Amygdala (tissue), 56 donors: Measurements from ENCODE around the gene DNAJC18.
"Not testable (repeated sequence)": the region's sequence is repeated elsewhere in the genome, so short reads cannot be mapped to it uniquely, and the experiment has no call there.

Source experiments
- DNase-seq, 56 donors: peaks; one replicate each; lab custom pipeline; 2025; lab: John Stamatoyannopoulos, UW

DNAJC18 gene

DNA sequence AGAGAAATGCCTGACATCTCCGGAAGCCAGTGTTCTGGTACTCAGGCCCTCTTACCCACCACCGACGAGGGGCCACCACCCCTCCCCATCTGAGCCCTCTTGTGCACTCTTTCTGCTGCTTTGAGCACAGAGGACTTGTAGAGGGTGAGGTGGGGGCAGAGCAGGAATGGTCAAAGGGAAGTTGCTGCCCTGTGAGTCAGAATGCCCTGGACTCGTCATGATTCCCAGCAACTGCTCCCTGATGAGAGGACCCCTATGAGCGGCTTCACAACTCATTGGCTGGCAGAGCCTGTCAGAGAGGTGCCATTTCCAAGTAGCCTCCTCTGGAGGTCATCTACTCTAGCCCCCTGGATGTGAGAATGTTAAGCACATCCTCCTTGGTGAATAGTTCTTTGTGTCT lies 22.4 kb upstream of the DNAJC18 start:
- no peak for DNase-seq

DNA sequence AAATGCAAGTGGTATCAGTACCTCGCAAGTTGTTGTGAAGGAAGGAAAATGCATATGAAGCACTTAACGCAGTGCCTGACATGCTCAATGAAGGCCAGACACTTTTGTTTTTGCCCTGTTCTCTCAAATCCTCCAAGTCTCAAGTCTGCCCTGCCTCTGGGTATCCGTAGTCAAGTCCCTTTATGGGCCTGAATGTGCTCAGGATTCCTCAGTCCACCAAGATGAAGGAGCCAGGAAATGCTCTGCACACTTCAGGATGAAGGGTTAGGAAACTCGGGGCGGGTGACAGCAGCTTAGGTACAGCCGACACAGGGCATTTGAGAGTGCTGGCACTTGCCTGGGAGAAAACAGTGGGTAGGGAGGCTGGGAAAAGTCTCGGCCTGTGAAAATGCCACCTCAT lies 21.9 kb upstream of the DNAJC18 start:
- DNase-seq, result no peak

DNA sequence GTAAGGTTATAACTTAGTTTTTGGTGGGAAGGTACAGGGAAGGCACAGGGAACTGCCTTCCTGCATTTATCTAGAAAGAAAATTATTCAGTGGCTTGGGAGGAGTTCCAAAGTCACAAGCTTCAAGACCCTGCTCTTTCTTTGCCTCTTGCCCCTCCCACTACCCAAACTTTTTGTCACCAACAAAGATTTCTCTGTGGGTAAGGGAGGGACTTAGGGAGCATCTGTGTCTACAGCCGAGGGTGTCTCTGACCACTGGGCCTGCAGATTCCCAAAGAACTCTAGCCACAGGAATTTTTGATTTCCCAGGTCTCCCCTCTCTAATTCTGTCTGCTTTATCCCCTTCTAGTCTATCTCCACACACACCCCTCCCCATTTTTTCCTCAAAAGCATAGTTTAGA lies 21.1 kb upstream of the DNAJC18 start:
- DNase-seq, result no peak

DNA sequence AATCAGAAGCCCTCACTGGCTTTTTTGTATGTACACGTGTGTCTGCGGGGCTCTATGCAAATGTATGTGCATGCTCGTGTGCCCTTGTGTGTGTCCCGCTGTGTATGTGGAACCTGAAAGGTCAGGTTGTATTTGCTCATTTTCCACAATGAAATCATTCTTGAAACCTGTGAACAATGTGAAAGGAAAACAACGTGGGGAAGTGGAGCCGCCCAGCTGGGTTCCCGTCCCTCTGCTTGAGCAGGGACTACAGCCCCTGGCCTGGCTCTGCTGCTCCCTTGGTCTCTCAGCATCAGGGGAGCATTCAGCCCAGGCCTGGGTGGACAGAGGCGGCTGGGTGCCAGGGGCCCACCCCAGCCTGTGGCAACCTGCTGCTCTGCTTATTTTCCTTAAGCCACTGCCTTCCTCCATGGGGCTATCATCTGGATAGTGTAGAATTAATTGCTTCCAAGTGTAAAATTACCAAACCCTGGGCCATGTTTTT lies 20.2 kb upstream of the DNAJC18 start:
- DNase-seq, result no peak

DNA sequence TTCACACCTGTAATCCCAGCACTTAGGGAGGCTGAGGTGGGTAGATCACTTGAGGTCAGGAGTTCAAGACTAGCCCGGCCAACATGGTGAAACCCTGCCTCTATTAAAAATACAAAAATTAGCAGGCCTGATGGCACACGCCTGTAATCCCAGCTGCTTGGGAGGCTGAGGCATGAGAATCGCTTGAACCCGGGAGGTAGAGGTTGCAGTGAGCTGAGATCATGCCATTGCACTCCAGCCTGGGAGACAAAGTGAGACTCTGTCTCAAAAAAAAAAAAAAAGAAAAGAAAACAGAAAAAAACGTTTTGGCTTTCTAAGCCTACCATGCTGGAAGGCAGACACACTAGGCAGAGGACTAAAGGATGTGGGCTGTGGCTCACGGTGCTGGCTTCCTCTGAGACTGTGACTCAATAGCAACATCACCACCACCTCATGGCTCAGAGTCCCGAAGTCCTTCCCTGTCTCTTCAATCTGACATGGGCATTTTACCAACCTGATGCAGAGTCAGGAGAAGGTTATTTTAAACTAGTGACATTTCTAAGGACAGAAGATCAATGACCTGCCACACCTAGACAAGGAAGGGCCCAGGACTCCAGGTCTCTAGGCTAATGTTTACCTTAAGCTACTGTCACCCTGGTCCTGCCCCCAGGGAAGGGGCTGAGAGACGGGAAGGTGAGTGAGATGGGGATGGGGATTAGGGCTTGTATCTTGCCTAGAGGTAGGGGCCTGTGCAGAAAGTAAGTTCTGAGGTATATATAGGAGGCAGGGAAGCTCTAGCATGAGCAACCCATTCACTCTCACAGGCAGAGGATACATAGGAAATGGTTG lies 19.5 kb upstream of the DNAJC18 start:
- DNase-seq, result no peak

DNA sequence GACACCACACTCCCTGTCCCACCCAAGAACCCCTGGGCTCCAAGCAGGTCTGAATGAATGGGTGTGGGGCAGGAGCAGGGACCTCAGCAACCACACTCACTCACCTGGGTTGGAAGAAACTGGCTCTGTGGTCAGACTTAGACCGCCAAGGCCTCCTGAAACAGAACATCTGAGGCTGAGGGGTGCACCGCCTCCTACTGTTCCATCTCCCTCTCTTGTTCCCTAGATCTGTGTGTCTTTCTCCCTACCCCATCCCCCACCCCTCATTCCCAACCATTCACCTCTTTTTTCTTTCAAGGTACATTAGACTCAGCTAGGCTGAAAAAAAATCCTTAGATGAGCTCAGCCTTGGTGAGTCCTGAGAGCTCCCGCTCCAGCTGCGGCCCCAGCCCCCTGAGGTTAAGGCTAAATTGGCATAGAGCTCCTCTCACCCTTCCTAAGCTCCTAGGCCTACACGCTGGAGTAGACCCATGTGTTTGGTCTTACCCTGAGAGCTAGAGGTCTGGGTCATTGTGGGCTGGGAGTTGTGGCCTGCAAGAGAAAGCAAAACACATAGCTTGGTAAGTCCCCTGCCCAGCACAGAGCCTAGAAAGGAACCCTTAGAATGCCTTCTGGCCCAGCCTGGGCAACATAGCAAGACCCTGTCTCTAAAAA lies 18.5 kb upstream of the DNAJC18 start:
- DNase-seq, result no peak

DNA sequence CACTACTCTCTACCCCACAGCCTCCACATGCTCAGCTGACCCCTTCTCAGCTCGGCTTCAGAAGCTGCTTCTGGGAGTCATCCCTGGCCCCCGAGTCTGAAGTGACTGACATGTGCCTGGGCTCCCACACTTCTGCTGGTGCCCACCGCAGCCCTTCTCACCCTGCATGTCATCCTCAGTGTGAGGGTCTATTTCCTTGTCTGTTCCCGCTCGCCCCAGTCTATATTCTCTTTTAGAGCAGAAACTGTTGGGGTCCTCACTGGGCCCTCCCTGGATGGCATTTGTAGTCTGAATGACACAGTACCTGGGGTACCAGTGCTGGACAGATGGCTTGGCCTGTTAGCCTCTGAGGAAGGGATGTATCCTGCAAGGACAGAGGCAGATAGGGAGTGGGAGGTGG lies 17.9 kb upstream of the DNAJC18 start:
- DNase-seq, result no peak

DNA sequence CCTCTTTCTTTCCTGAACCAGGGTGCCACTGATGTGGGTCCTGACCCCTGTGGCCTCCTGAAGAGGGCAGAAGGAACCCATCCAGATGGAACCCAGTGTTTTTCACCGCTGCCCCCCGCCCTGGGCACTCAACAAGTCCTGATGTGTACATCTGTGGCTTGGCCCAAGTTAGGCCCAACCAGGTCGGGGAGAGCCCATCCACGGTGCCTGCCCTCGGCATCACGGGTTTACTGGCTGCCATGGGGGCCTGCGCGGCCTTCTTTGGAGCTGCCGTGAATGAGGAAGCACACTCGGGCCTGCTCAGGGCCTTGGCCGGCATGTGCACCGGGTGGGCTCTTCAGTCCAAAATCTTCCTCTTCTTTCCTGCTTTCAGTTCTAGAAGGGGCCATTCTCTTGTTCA lies 17.5 kb upstream of the DNAJC18 start:
- no peak for DNase-seq

DNA sequence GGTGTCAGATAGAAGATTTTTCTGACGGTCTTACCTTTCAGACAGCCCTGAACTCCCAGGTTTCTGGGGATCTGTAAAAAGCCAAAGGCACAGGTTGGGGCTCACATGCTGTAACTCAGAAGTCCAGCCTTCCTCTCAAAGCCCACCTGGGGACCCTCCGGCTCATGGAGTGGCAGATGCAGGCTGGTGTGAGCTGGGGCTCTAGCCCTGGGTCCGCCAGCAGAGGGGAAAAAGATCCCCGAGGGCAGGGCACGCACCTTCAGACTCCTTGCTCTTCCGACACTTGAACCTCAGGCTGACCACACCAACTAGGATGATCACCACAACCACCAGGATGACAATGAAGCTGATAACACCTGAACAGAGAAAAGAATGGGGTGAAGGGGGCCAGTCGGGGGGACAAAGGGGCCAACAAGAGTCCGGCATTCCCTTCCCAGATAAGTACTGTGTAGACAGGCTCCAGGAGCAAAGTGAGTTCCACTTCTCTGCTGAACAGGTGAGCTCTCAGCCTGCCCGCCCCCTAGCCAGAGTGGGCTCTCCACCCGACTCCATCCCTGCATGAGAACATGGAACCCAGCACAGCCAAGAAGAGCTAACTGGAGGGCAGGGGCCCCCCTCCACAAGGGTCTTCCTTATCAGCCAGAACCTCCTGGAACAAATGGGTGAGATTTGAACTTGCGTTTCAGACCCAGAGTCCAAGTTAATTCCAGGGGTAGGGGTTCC lies 15.4 kb upstream of the DNAJC18 start:
- no peak for DNase-seq

DNA sequence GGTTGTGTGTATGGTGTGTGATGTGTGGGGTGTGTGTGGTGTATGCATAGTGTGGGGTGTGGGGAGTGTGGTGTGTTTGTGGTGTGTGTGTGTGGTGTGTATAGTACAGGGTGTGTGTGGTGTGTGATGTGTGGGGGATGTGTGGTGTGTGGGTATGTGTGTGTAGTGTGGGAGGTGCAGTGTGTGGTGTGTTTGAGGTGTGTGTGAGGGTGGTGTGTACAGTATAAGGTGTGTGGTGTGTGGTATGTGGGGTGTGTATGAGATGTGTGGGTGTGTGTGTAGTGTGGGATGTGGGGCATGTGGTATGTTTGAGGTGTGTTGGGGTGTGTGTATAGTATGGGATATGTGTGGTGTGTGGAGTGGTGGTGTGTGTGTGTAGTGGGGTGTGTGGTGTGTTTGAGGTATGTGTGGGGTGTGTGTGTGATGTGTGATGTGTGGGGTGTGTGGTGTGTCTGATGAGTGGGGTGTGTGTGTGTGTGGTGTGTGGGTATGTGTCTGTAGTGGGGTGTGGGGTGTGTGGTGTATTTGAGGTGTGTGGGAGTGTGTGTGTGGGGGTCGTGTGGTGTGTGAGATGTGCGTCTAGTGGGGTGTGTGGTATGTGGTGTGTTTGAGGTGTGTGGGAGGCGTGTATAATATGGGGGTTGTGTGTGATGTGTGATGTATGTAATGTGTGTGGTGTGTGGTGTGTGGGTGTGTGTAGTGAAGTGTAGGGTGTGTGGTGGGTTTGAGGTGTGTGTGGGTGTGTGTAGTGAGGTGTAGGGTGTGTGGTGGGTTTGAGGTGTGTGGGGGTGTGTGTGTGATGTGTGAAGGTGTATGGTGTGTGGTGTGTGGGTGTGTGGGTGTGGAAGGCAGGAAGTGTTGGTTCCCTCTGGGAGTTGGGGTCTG lies 14.6 kb upstream of the DNAJC18 start:
- no peak for DNase-seq

DNA sequence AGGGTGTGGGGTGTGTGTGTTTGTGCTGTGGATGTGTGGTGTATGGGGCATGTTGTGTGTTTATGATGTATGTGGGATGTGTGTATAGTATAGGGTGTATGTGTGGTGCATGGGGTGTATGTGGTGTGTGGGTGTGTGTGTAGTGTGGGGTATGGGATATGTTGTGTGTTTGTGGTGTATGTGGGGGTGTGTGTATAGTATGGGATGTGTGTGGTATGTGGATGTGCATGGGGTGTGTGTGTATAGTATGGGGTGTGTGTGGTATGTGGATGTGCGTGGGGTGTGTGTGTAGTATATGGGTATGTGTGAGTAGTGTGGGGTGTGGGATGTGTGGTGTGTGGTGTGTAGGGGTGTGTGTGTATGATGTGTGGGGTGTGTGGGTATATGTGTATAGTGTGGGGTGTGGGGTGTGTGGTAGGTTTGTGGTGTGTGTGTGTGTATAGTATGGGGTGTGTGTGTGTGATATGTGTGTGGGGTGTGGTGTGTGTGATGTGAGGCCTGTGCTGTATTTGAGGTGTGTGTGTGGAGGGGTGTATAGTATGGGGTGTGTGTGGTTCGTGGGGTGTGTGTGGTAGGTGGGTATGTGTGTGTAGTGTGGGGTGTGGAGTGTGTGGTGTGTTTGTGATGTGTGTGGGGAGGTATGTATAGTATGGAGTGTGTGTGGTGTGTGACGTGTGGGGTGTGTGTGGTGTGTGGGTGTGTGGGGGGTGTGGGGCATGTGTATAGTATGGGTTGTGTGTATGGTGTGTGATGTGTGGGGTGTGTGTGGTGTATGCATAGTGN lies 12.7 kb upstream of the DNAJC18 start:
- no peak for DNase-seq

DNA sequence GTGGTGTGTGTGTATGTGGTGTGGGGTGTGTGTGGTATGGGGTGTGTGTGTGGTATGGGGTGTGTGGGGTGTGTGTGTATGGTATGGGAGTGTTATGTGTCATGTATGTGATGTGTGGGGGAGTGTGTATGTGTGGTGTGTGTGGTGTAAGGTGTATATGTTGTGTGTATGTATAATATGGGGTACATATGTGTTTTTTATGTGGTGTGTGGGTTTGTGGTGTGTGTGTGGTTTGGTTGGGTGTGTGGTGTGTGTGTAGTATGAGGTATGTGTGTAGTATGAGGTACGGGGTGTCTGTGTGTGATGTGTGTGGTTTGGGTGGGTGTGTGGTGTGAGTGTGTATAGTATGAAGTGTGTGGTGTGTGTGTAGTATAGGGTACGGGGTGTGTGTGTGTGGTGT lies 11.9 kb upstream of the DNAJC18 start:
- DNase-seq, result no peak

DNA sequence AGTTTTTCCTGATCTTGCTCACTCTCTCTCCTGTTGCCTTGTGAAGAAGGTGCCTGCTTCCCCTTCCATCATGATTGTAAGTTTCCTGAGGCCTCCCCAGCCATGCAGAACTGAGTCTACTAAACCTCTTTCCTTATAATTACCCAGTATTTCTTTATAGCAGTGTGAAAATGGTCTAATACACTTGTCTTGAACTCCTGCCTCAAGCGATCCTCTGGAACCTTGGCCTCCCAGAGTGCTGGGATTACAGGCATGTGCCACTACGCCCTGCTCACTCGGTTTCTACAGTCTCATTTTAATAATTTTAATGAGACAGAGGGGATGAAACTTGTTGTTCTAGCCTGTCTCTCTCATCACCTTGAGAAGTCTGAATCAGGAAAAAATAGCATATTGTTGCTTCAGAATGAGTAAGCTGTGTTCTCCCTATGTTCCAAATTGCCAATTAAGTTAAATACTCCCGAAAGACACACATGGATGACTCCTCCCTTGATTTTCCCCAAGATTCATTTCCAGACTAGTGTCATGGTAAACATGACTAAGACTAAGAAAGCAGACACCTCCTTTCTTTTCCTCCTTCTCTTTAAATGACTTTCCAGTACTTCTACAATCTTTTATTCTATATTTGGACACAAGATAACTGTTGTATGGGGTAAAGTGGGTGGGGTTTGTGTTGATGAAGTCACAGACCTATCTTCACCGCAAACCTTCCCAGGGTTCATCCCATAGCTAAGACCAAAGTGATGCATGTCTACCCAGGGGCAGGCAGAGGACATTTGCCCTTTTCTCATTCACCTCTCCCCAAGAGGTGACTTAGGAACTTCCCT lies 7.8 kb upstream of the DNAJC18 start:
- no peak for DNase-seq

DNA sequence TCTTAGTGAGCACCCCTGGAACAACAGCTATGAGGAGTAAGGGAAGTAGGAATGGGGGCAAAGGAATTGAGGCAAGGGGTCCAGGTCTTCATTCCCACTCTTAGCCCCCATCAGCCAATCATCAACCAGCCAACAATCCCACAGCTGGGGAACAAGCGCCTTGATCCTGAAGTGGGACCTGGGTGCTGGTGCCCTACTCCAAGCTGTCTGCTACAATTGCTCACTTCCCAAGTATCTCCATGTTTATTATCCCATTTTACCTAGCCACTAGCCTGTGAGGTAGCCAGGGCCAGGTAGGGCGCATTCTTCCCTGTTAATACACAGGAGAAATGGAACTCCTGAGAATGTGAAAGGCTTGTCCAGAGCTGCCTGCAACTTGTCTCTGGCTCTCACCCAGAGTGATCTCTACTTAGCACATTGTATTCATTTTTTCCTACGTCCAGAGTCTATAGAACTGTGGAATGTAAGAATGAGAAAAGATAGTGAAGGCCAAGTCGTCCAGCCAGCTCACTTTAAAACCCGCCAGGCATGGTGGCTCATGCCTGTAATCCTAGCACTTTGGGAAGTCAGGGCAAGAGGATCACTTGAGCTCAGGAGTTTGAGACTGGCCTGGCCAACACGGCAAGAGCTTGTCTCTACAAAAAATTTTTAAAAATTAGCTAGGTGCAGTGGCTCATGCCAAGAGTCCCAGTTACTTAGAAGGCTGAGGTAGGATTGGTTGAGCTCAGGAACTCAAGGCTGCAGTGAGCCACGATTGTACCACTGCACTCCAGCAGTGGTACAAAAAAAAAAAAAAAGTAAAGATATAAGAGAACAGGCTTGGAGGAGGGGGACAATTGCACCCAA lies 6.2 kb upstream of the DNAJC18 start:
- no peak for DNase-seq

DNA sequence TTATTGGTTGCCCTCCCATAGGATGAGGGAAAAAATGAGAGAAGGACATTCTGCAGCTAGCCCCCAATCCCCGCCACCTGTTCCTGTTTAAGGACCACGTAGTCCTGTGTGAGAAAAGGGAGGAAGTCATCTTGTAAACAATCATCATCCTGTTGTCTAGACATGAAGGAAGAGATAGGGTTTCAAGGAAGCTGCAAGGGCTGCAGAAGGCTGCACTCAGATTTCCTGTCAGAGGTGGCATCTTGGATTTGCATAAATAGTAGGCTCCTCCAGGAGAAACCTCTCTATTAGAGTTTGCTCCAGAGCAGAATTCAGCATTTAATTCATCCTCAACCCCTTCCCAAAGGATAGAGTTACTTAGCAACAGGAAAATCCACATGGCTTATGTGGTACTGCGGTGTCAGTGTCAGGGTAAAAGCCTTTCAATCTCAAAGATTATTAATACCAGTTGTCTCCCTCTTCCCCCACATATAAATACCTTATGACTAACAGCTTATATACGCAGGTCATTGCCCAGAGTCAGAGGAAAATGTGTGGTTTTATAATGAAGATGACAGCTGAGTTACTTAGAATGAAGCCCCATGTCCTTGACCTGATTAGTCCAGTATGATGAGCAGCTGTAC lies 4.6 kb upstream of the DNAJC18 start:
- no peak for DNase-seq

DNA sequence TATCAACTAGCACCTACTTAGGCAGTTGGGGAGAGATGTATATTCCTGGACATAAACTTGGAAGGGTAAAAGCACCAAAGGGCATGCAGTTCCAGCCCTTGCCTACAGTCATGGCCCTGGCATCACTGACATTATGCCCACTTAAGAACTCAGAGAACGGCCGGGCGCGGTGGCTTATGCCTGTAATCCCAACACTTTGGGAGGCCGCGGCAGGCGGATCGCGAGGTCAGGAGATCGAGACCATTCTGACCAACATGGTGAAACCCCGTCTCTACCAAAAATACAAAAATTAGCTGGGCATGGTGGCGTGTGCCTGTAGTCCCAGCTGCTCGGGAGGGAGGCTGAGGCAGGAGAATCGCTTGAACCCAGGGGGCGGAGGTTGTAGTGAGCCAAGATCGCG lies 1.1 kb upstream of the DNAJC18 start:
- DNase-seq, result not testable (repeated sequence)

DNA sequence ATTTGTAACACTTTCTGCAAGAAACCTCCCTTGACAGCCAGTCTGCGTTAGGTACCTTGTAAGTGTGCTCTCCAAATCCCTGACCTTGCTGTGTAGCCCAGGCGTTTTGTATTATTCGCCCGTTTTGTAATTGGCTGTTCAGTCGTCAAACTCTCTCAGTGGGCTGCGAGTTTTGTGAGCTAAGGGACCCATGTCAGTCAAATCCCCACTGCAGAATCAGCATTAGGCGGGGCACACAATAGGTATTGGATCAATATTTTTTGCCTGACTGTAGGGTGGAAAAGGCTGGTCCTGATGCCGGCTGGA lies 665 bp downstream of the DNAJC18 start:
- peak in 1 of 56 donors; percentile 43 for DNase-seq

DNA sequence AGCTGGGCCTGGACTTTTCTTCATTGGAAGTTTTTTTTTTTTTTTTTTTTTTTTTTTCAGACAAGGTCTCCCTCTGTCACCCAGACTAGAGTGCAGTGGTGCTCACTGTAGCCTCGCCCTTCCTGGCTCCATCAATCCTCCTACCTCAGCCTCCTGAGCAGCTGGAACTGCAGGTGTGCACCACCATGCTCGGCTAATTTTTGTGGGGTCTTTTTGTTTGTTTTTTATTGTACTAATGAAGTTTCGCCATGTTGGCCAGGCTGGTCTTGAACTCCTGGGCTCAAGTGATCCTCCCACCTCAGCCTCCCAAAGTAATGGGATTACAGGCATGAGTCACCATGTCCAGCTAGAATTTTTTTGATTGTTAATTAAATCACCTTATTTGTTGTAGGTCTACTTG lies 3.6 kb downstream of the DNAJC18 start:
- DNase-seq, result no peak
